Osteoblast (primary cell): ENCODE measurements around the gene SIRPA. TPM values are rescaled to one million over a fixed set of nuclear protein-coding genes. Genes with fewer than 3 reads are reported as not detected.

Source experiments
- DNase-seq: peaks from one replicate; pipeline ENCODE4 v3.0.0; 2011; ENCODE audit warnings: low spot score, mixed read lengths; ENCODE audit not compliant: insufficient read length; ENCODE audit errors: missing footprints
- H2AFZ ChIP-seq: 2 replicates; pipeline ENCODE4 v1.6.0; 2011; ENCODE audit warnings: mild to moderate bottlenecking, low read length
- H3K27ac ChIP-seq: 2 replicates; pipeline ENCODE4 v1.5.1; 2011; ENCODE audit warnings: mild to moderate bottlenecking, low read depth, low read length, moderate library complexity
- H3K27me3 ChIP-seq: 2 replicates; pipeline ENCODE4 v1.6.0; 2012; ENCODE audit warnings: mild to moderate bottlenecking, control low read depth, inconsistent platforms, low read length, moderate library complexity; ENCODE audit not compliant: insufficient read depth
- H3K36me3 ChIP-seq: 2 replicates; pipeline ENCODE4 v1.5.1; 2011; ENCODE audit warnings: mild to moderate bottlenecking, low read length, control low read depth, moderate library complexity; ENCODE audit not compliant: insufficient read depth
- H3K4me1 ChIP-seq: 2 replicates; pipeline ENCODE4 v1.5.1; 2011; ENCODE audit warnings: mild to moderate bottlenecking, low read length, control low read depth, moderate library complexity; ENCODE audit not compliant: insufficient read depth
- H3K4me2 ChIP-seq: 2 replicates; pipeline ENCODE4 v1.6.0; 2011; ENCODE audit warnings: mild to moderate bottlenecking, low read length; ENCODE audit not compliant: insufficient read depth
- H3K4me3 ChIP-seq: fragments of 200-600 bp; sonication (generic); 3 replicates; pipeline ENCODE4 v1.5.1; 2012; ENCODE audit warnings: mild to moderate bottlenecking, low read length, inconsistent platforms; ENCODE audit not compliant: insufficient read depth
- H3K79me2 ChIP-seq: 2 replicates; pipeline ENCODE4 v1.6.0; 2012; ENCODE audit warnings: mild to moderate bottlenecking, low read length, control low read depth, inconsistent platforms; ENCODE audit not compliant: insufficient read depth
- H3K9me3 ChIP-seq: 2 replicates; pipeline ENCODE4 v1.5.1; 2011; ENCODE audit warnings: low read depth, low read length, control low read depth
- H4K20me1 ChIP-seq: 2 replicates; pipeline ENCODE4 v1.6.0; 2012; ENCODE audit warnings: mild to moderate bottlenecking, low read length, control low read depth; ENCODE audit not compliant: insufficient read depth
- CTCF ChIP-seq: IDR thresholded peaks from 2 replicates; pipeline ENCODE4 v1.5.1; 2011; ENCODE audit warnings: mild to moderate bottlenecking, low read depth, low read length, moderate library complexity; ENCODE audit errors: extremely low read depth
- total RNA-seq: library from RNA; depleted of rRNA; stranded (reverse); fragments of >200 nt; gene quantifications from 2 replicates; pipeline ENCODE4 v1.2.3, GENCODE V29; 2012

Gene SIRPA
- total RNA-seq, 1 donor: 15.9 TPM

- Histone ChIP-seq H3K79me2 (no peaks in the 10 kb centered on the region), H3K27ac (no peak overlapping the region), H3K9me3 (no peaks in the 10 kb centered on the region), H3K4me3 (no peak overlapping the region), H3K4me2 (no peak overlapping the region), H3K27me3 (no peaks in the 10 kb centered on the region), H2AFZ (no peak overlapping the region), H3K36me3 (no peaks in the 10 kb centered on the region), H3K4me1 (peaks cover 9% of the 10 kb centered on the region), H4K20me1 (no peaks in the 10 kb centered on the region)
- TF ChIP-seq CTCF: no peak
- DNase-seq: no peak
Measured at GRCh38 chr20:1867495-1868260, 27.5 kb upstream of the SIRPA start.

GRCh38 chr20:1868856-1869255, 26.4 kb upstream of the SIRPA start:
- H2AFZ ChIP-seq: no peak overlapping the region
- H3K4me1 ChIP-seq: peaks cover 9% of the 10 kb centered on the region
- no peak for TF ChIP-seq CTCF
- H4K20me1 ChIP-seq: no peaks in the 10 kb centered on the region
- no peaks in the 10 kb centered on the region for H3K9me3 ChIP-seq
- no peak overlapping the region for H3K27ac ChIP-seq
- H3K27me3 ChIP-seq: no peaks in the 10 kb centered on the region
- H3K79me2 ChIP-seq: no peaks in the 10 kb centered on the region
- H3K36me3 ChIP-seq: no peaks in the 10 kb centered on the region
- H3K4me3 ChIP-seq: no peak overlapping the region
- peak overlapping the region; percentile 30 for H3K4me2 ChIP-seq
- DNase-seq: no peak

GRCh38 chr20:1870323-1870722, 24.9 kb upstream of the SIRPA start:
- DNase-seq: no peak
- H3K27ac ChIP-seq: no peak overlapping the region
- no peaks in the 10 kb centered on the region for H4K20me1 ChIP-seq
- no peak overlapping the region for H3K4me3 ChIP-seq
- H3K79me2 ChIP-seq: no peaks in the 10 kb centered on the region
- no peaks in the 10 kb centered on the region for H3K27me3 ChIP-seq
- no peaks in the 10 kb centered on the region for H3K36me3 ChIP-seq
- no peak overlapping the region for H3K4me2 ChIP-seq
- no peaks in the 10 kb centered on the region for H3K9me3 ChIP-seq
- no peak for TF ChIP-seq CTCF
- H3K4me1 ChIP-seq: peaks cover 9% of the 10 kb centered on the region
- H2AFZ ChIP-seq: no peak overlapping the region

- no peak for DNase-seq
- Histone ChIP-seq H3K9me3 (no peaks in the 10 kb centered on the region), H4K20me1 (no peaks in the 10 kb centered on the region), H3K4me3 (no peak overlapping the region), H2AFZ (no peak overlapping the region), H3K36me3 (no peaks in the 10 kb centered on the region), H3K4me1 (peaks cover 9% of the 10 kb centered on the region), H3K4me2 (no peak overlapping the region), H3K27ac (no peak overlapping the region), H3K27me3 (no peaks in the 10 kb centered on the region), H3K79me2 (no peaks in the 10 kb centered on the region)
- TF ChIP-seq CTCF: no peak
Measured at GRCh38 chr20:1870792-1871550, 24.2 kb upstream of the SIRPA start.
